Coronary artery (tissue), 2 donors: ENCODE measurements around the gene CELF5.

Source experiments
- DNase-seq: peaks from one replicate; pipeline ENCODE4 v3.0.0-alpha.2; 2017; ENCODE audit warnings: low spot score
- H3K27ac ChIP-seq, 2 donors: fragments of 200-600 bp; sonication (generic); one replicate each; pipeline ENCODE4 v1.5.1; 2016 to 2019
- H3K4me3 ChIP-seq: fragments of 200-600 bp; sonication (generic); 2 replicates; pipeline ENCODE4 v1.5.1; 2016; ENCODE audit warnings: mild to moderate bottlenecking, moderate library complexity
- TF ChIP-seq, protein P1 (sequence below): fragments of 200-600 bp; sonication (generic); IDR thresholded peaks from one replicate; pipeline ENCODE4 v1.5.1; 2019; ENCODE audit warnings: antibody characterized with exemption

Gene CELF5

DNA sequence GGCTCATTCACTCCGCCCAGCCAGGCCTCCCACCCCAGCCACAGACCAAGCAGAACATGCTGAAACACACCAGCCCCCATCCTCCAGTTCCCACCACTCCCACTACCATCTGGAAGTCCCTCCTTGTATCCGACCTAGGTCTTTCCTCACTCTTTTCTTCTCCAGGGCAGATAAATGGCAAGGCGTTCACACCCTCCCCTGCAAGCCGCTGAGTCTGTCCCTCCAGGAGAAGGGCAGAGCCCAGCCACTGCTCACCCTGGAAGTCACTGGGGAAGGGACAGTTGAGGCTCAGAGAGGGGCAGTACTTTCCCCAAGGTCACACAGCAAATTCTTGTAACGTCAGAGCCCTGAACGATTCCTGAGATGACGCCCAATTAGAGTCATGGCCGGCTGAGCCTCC is 96.4 kb downstream of the CELF5 start:
- no peak overlapping the region for H3K27ac ChIP-seq
- TF ChIP-seq, protein P1, sequence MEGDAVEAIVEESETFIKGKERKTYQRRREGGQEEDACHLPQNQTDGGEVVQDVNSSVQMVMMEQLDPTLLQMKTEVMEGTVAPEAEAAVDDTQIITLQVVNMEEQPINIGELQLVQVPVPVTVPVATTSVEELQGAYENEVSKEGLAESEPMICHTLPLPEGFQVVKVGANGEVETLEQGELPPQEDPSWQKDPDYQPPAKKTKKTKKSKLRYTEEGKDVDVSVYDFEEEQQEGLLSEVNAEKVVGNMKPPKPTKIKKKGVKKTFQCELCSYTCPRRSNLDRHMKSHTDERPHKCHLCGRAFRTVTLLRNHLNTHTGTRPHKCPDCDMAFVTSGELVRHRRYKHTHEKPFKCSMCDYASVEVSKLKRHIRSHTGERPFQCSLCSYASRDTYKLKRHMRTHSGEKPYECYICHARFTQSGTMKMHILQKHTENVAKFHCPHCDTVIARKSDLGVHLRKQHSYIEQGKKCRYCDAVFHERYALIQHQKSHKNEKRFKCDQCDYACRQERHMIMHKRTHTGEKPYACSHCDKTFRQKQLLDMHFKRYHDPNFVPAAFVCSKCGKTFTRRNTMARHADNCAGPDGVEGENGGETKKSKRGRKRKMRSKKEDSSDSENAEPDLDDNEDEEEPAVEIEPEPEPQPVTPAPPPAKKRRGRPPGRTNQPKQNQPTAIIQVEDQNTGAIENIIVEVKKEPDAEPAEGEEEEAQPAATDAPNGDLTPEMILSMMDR = no peak
- H3K4me3 ChIP-seq = no peak overlapping the region
- DNase-seq = no peak

DNA sequence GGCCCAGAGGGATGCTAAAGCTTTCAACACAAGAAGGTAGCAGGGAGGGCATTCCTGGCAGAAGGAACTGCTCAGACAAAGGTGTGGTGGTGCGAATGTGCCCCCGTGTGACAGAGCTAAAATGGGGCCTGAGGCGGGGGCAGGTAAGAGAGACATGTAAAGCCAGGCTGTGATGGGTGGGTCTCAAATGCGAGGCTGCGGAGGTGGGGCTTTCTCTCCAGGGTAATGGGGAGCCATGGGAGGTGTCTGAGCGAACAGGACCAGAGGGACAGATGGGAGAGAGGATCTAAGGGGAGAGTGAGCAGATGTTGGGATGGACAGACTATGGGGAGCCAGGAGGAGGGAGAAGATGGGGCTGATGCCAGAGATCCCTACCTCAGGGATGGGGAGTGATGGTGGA is 97.2 kb downstream of the CELF5 start:
- no peak for DNase-seq
- no peak overlapping the region for H3K27ac ChIP-seq
- TF ChIP-seq, protein P1 = no peak
- no peak overlapping the region for H3K4me3 ChIP-seq

GRCh38 chr19:3322199-3322978 is 97.9 kb downstream of the CELF5 start:
- H3K27ac ChIP-seq = no peak overlapping the region
- H3K4me3 ChIP-seq = no peak overlapping the region
- TF ChIP-seq, protein P1 = no peak
- no peak for DNase-seq

GRCh38 chr19:3323026-3323425 is 98.6 kb downstream of the CELF5 start:
- Histone ChIP-seq H3K27ac (no peak overlapping the region), H3K4me3 (no peak overlapping the region)
- no peak for DNase-seq
- TF ChIP-seq, protein P1 = no peak

GRCh38 chr19:3323658-3324057 is 99.2 kb downstream of the CELF5 start:
- no peak overlapping the region for H3K4me3 ChIP-seq
- DNase-seq = no peak
- TF ChIP-seq, protein P1 = no peak

DNA sequence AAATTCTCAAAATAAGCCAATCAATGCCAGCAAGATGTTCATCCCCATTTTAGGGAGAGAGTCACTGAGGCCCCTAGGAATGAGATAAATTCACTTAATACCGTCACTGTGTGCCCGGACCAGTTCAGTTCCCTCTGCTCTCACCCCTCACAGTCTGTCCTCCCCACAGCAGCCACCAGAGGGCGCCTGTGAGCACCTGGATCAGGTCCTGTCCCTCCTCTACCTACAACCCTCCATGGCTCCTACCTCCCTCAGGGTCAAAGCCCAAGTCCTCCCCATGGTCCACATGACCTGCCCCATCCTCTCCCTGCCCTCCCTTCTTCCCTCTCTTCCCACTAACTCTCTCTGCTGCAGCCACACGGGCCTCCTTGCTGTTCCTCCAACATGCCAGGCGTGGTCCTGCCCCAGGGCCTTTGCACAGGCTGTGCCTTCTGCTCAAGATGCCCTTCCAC is 100.0 kb downstream of the CELF5 start:
- TF ChIP-seq, protein P1 = peak; percentile 35
- Histone ChIP-seq H3K27ac (no peak overlapping the region), H3K4me3 (no peak overlapping the region)
- no peak for DNase-seq

More at GRCh38 chr19:3323658-3324057, 99.2 kb downstream of the CELF5 start:
- H3K27ac ChIP-seq = no peak overlapping the region

DNA sequence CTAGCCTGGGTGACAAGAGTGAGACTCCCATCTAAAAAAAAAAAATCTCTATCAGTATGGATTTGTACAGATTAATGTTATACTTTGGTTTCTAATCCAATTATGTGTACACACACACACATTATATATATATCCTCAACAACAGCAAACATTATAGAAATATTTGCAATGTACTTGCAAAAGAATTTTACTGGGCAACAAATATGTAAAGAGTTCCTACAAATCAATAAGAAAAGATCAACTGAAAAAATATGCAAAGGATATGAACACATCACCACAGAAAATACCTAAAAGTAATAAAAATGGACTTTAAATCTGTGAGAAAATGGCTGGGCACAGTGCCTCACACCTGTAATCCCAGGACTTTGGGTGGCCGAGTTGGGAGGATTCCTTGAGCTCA is 101.0 kb downstream of the CELF5 start:
- no peak for DNase-seq
- H3K27ac ChIP-seq = no peak overlapping the region
- TF ChIP-seq, protein P1 = no peak
- no peak overlapping the region for H3K4me3 ChIP-seq
